ENCODE measurements around the gene IL1RN.

Gene IL1RN

GRCh38 chr2:113167962-113168340 is 40.6 kb downstream of the IL1RN start:
- H3K36me3 ChIP-seq (ENCODE audit: control insufficient read depth, insufficient read depth, low read length): no peaks in the 10 kb centered on the region
- 92 to 93% methylated on average over 4 to 6 of the region's 6 CpGs for WGBS, 2 experiments (ENCODE audit: insufficient coverage in 2 of 2)
- no peak overlapping the region for H3K27ac ChIP-seq (ENCODE audit: low read depth, low read length, severe bottlenecking)
- no peaks in the 10 kb centered on the region for H3K9me3 ChIP-seq (ENCODE audit: control insufficient read depth, low read length)
- H3K4me1 ChIP-seq (ENCODE audit: control insufficient read depth, insufficient read depth, low read length, poor library complexity, severe bottlenecking): peaks cover 2% of the 10 kb centered on the region
- no peak overlapping the region for H3K4me3 ChIP-seq (ENCODE audit: extremely low read depth, insufficient read depth, low read length, poor library complexity, severe bottlenecking)

- WGBS, 2 experiments (ENCODE audit: insufficient coverage in 2 of 2): 88 to 90% methylated on average over 7 to 8 of the region's 8 CpGs
- H3K36me3 ChIP-seq (ENCODE audit: control insufficient read depth, insufficient read depth, low read length): no peaks in the 10 kb centered on the region
- no peaks in the 10 kb centered on the region for H3K9me3 ChIP-seq (ENCODE audit: control insufficient read depth, low read length)
- peaks cover 2% of the 10 kb centered on the region for H3K4me1 ChIP-seq (ENCODE audit: control insufficient read depth, insufficient read depth, low read length, poor library complexity, severe bottlenecking)
- H3K4me3 ChIP-seq (ENCODE audit: extremely low read depth, insufficient read depth, low read length, poor library complexity, severe bottlenecking): no peak overlapping the region
- no peak overlapping the region for H3K27ac ChIP-seq (ENCODE audit: low read depth, low read length, severe bottlenecking)
Measured at GRCh38 chr2:113169002-113169530, 41.7 kb downstream of the IL1RN start.

- H3K36me3 ChIP-seq (ENCODE audit: control insufficient read depth, insufficient read depth, low read length): no peaks in the 10 kb centered on the region
- H3K4me3 ChIP-seq (ENCODE audit: extremely low read depth, insufficient read depth, low read length, poor library complexity, severe bottlenecking): no peak overlapping the region
- H3K27ac ChIP-seq (ENCODE audit: low read depth, low read length, severe bottlenecking): no peak overlapping the region
- 82 to 100% methylated on average over 2 of the region's 3 CpGs for WGBS, 2 experiments (ENCODE audit: insufficient coverage in 2 of 2)
- no peaks in the 10 kb centered on the region for H3K9me3 ChIP-seq (ENCODE audit: control insufficient read depth, low read length)
- peaks cover 2% of the 10 kb centered on the region for H3K4me1 ChIP-seq (ENCODE audit: control insufficient read depth, insufficient read depth, low read length, poor library complexity, severe bottlenecking)
Measured at GRCh38 chr2:113169586-113169985, 42.2 kb downstream of the IL1RN start.

- Histone ChIP-seq H3K4me1 (ENCODE audit: control insufficient read depth, insufficient read depth, low read length, poor library complexity, severe bottlenecking) (peaks cover 8% of the 10 kb centered on the region), H3K9me3 (ENCODE audit: control insufficient read depth, low read length) (no peaks in the 10 kb centered on the region), H3K36me3 (ENCODE audit: control insufficient read depth, insufficient read depth, low read length) (no peaks in the 10 kb centered on the region), H3K4me3 (ENCODE audit: extremely low read depth, insufficient read depth, low read length, poor library complexity, severe bottlenecking) (no peak overlapping the region), H3K27ac (ENCODE audit: low read depth, low read length, severe bottlenecking) (no peak overlapping the region)
- WGBS, 2 experiments (ENCODE audit: insufficient coverage in 2 of 2): 93 to 94% methylated on average over 7 to 8 of the region's 8 CpGs
Measured at GRCh38 chr2:113171334-113172075, 44.1 kb downstream of the IL1RN start.

- H3K36me3 ChIP-seq (ENCODE audit: control insufficient read depth, insufficient read depth, low read length): no peaks in the 10 kb centered on the region
- peaks cover 8% of the 10 kb centered on the region for H3K4me1 ChIP-seq (ENCODE audit: control insufficient read depth, insufficient read depth, low read length, poor library complexity, severe bottlenecking)
- H3K27ac ChIP-seq (ENCODE audit: low read depth, low read length, severe bottlenecking): no peak overlapping the region
- no peak overlapping the region for H3K4me3 ChIP-seq (ENCODE audit: extremely low read depth, insufficient read depth, low read length, poor library complexity, severe bottlenecking)
- H3K9me3 ChIP-seq (ENCODE audit: control insufficient read depth, low read length): no peaks in the 10 kb centered on the region
- WGBS, 2 experiments (ENCODE audit: insufficient coverage in 2 of 2): 94 to 98% methylated on average over 11 to 15 of the region's 16 CpGs
Measured at GRCh38 chr2:113172721-113173541, 45.5 kb downstream of the IL1RN start.

GRCh38 chr2:113173542-113174375 is 46.4 kb downstream of the IL1RN start, which contains the start of gene PSD4:
TSS of gene PSD4 (plus strand) at chr2:113173971. CDS start at chr2:113182457, 8,486 bp downstream.
- H3K36me3 ChIP-seq (ENCODE audit: control insufficient read depth, insufficient read depth, low read length): no peaks in the 10 kb centered on the region
- no peaks in the 10 kb centered on the region for H3K9me3 ChIP-seq (ENCODE audit: control insufficient read depth, low read length)
- peaks cover 8% of the 10 kb centered on the region for H3K4me1 ChIP-seq (ENCODE audit: control insufficient read depth, insufficient read depth, low read length, poor library complexity, severe bottlenecking)
- WGBS, 2 experiments (ENCODE audit: insufficient coverage in 2 of 2): 77 to 79% methylated on average over 8 to 9 of the region's 14 CpGs
- H3K27ac ChIP-seq (ENCODE audit: low read depth, low read length, severe bottlenecking): no peak within 1 kb of the TSS
- no peak within 1 kb of the TSS for H3K4me3 ChIP-seq (ENCODE audit: extremely low read depth, insufficient read depth, low read length, poor library complexity, severe bottlenecking)

GRCh38 chr2:113174376-113174750 is 47.0 kb downstream of the IL1RN start:
- H3K4me1 ChIP-seq (ENCODE audit: control insufficient read depth, insufficient read depth, low read length, poor library complexity, severe bottlenecking): peaks cover 8% of the 10 kb centered on the region
- H3K27ac ChIP-seq (ENCODE audit: low read depth, low read length, severe bottlenecking): no peak overlapping the region
- H3K9me3 ChIP-seq (ENCODE audit: control insufficient read depth, low read length): no peaks in the 10 kb centered on the region
- no peak overlapping the region for H3K4me3 ChIP-seq (ENCODE audit: extremely low read depth, insufficient read depth, low read length, poor library complexity, severe bottlenecking)
- 88 to 91% methylated on average over 1 to 3 of the region's 3 CpGs for WGBS, 2 experiments (ENCODE audit: insufficient coverage in 2 of 2)
- no peaks in the 10 kb centered on the region for H3K36me3 ChIP-seq (ENCODE audit: control insufficient read depth, insufficient read depth, low read length)

GRCh38 chr2:113175042-113175628 is 47.7 kb downstream of the IL1RN start:
- peaks cover 13% of the 10 kb centered on the region for H3K4me1 ChIP-seq (ENCODE audit: control insufficient read depth, insufficient read depth, low read length, poor library complexity, severe bottlenecking)
- 51 to 80% methylated on average over 3 to 4 of the region's 8 CpGs for WGBS, 2 experiments (ENCODE audit: insufficient coverage in 2 of 2)
- no peak overlapping the region for H3K4me3 ChIP-seq (ENCODE audit: extremely low read depth, insufficient read depth, low read length, poor library complexity, severe bottlenecking)
- H3K36me3 ChIP-seq (ENCODE audit: control insufficient read depth, insufficient read depth, low read length): no peaks in the 10 kb centered on the region
- H3K27ac ChIP-seq (ENCODE audit: low read depth, low read length, severe bottlenecking): no peak overlapping the region
- H3K9me3 ChIP-seq (ENCODE audit: control insufficient read depth, low read length): no peaks in the 10 kb centered on the region

- WGBS, 2 experiments (ENCODE audit: insufficient coverage in 2 of 2): 83 to 93% methylated on average over 8 to 9 of the region's 11 CpGs
- H3K4me3 ChIP-seq (ENCODE audit: extremely low read depth, insufficient read depth, low read length, poor library complexity, severe bottlenecking): no peak overlapping the region
- no peaks in the 10 kb centered on the region for H3K36me3 ChIP-seq (ENCODE audit: control insufficient read depth, insufficient read depth, low read length)
- H3K27ac ChIP-seq (ENCODE audit: low read depth, low read length, severe bottlenecking): no peak overlapping the region
- H3K9me3 ChIP-seq (ENCODE audit: control insufficient read depth, low read length): no peaks in the 10 kb centered on the region
- peaks cover 17% of the 10 kb centered on the region for H3K4me1 ChIP-seq (ENCODE audit: control insufficient read depth, insufficient read depth, low read length, poor library complexity, severe bottlenecking)
Measured at GRCh38 chr2:113175736-113176695, 48.6 kb downstream of the IL1RN start.
